Keratinocyte (primary cell): ENCODE data around the gene SMC1B. TPM values are rescaled to one million over a fixed set of nuclear protein-coding genes. Genes with fewer than 3 reads are reported as not detected.

Experiments
- DNase-seq: peaks from one replicate; pipeline ENCODE4 v3.0.0-alpha.2; 2011; ENCODE audit warnings: low read depth, missing footprints, low spot score
- FAIRE-seq: peaks from 2 replicates; lab custom pipeline; 2011; peaks lifted over from hg19 to GRCh38; lab: Jason Lieb, UNC
- H2AFZ ChIP-seq: 2 replicates; pipeline ENCODE4 v1.6.0; 2012; ENCODE audit warnings: low read length, control low read depth, inconsistent platforms; ENCODE audit not compliant: control insufficient read depth
- H3K27ac ChIP-seq: 2 replicates; pipeline ENCODE4 v1.5.1; 2011; ENCODE audit warnings: low read length; ENCODE audit not compliant: control insufficient read depth, insufficient read depth
- H3K27me3 ChIP-seq: 3 replicates; pipeline ENCODE4 v1.6.0; 2011; ENCODE audit warnings: low read length; ENCODE audit not compliant: control insufficient read depth, insufficient read depth; ENCODE audit errors: extremely low read depth
- H3K36me3 ChIP-seq, 2 experiments: 2 replicates in 1 of 2; 3 replicates in 1 of 2; pipeline ENCODE4 v1.5.1; 2011; ENCODE audit warnings: low read length in 2 of 2, mild to moderate bottlenecking in 1 of 2; ENCODE audit not compliant: control insufficient read depth in 2 of 2, insufficient read depth in 2 of 2; ENCODE audit errors: extremely low read depth in 1 of 2
- H3K4me1 ChIP-seq: 3 replicates; pipeline ENCODE4 v1.5.1; 2011; ENCODE audit warnings: low read length; ENCODE audit not compliant: control insufficient read depth, insufficient read depth; ENCODE audit errors: extremely low read depth
- H3K4me2 ChIP-seq: 3 replicates; pipeline ENCODE4 v1.6.0; 2011; ENCODE audit warnings: low read depth, low read length; ENCODE audit not compliant: control insufficient read depth, insufficient read depth; ENCODE audit errors: extremely low read depth
- H3K4me3 ChIP-seq, 3 experiments: fragments of 200-600 bp in 1 of 3; sonication (generic) in 1 of 3; 2 replicates in 2 of 3; 3 replicates in 1 of 3; pipeline ENCODE4 v1.5.1; 2011 to 2016; ENCODE audit warnings: low read length in 3 of 3, mild to moderate bottlenecking in 3 of 3, control low read depth in 2 of 3, inconsistent platforms in 1 of 3, low read depth in 1 of 3, mixed read lengths in 1 of 3, mixed run types in 1 of 3, moderate library complexity in 1 of 3; ENCODE audit not compliant: control insufficient read depth in 2 of 3, insufficient read depth in 2 of 3; ENCODE audit errors: extremely low read depth in 1 of 3
- H3K79me2 ChIP-seq: 2 replicates; pipeline ENCODE4 v1.6.0; 2012; ENCODE audit warnings: low read length; ENCODE audit not compliant: control insufficient read depth, insufficient read depth
- H3K9ac ChIP-seq: 3 replicates; pipeline ENCODE4 v1.6.0; 2011; ENCODE audit warnings: low read length; ENCODE audit not compliant: control insufficient read depth, insufficient read depth; ENCODE audit errors: extremely low read depth
- H3K9me1 ChIP-seq: 3 replicates; pipeline ENCODE4 v1.6.0; 2011; ENCODE audit warnings: low read length; ENCODE audit not compliant: control insufficient read depth, insufficient read depth; ENCODE audit errors: extremely low read depth
- H3K9me3 ChIP-seq: 2 replicates; pipeline ENCODE4 v1.5.1; 2012; ENCODE audit warnings: low read depth, low read length; ENCODE audit not compliant: control insufficient read depth
- H4K20me1 ChIP-seq: 3 replicates; pipeline ENCODE4 v1.6.0; 2011; ENCODE audit warnings: low read length; ENCODE audit not compliant: control insufficient read depth, insufficient read depth; ENCODE audit errors: extremely low read depth
- EZH2 ChIP-seq: IDR thresholded peaks from one replicate; pipeline ENCODE4 v1.6.1; 2012; ENCODE audit warnings: inconsistent platforms, mild to moderate bottlenecking, low read length, moderate library complexity
- dilution Hi-C: fragments of 300-500 bp; cut with MboI; formaldehyde crosslinking; loops from one replicate; pipeline ENCODE4 v1.7.0; 2020; ENCODE audit warnings: low sequenced_read_pairs; ENCODE audit not compliant: extremely low pct_ligation_motif_present
- polyA plus RNA-seq, 5 experiments: library from polyadenylated mRNA; depleted of rRNA in 3 of 5; stranded (reverse) in 3 of 5; stranded (forward) in 1 of 5; unstranded in 1 of 5; fragments of >200 nt; gene quantifications; 1 replicate in 1 of 5; 2 replicates in 3 of 5; 3 replicates in 1 of 5; pipeline versions ENCODE4 v1.2.1 to v1.2.3, GENCODE V29; 2011 to 2012; ENCODE audit warnings: missing spikeins in 2 of 5, low read depth in 1 of 5, low replicate concordance in 1 of 5
- TF ChIP-seq, protein P1 (sequence below), 3 experiments: IDR thresholded peaks in 1 of 3; conservative IDR thresholded peaks in 1 of 3; optimal IDR thresholded peaks in 1 of 3; 2 replicates in 2 of 3; 3 replicates in 1 of 3; pipeline versions ENCODE3 to v1.5.1; 2011; ENCODE audit warnings: low read length in 3 of 3, mild to moderate bottlenecking in 3 of 3, moderate library complexity in 2 of 3, control low read depth in 1 of 3, inconsistent platforms in 1 of 3; ENCODE audit not compliant: insufficient read depth in 2 of 3; ENCODE audit errors: extremely low read depth in 1 of 3

The SMC1B gene
- polyA plus RNA-seq, 1 donor (not counting 4 experiments of a cell fraction or from before 2014, with no cell fraction given): not detected

DNA sequence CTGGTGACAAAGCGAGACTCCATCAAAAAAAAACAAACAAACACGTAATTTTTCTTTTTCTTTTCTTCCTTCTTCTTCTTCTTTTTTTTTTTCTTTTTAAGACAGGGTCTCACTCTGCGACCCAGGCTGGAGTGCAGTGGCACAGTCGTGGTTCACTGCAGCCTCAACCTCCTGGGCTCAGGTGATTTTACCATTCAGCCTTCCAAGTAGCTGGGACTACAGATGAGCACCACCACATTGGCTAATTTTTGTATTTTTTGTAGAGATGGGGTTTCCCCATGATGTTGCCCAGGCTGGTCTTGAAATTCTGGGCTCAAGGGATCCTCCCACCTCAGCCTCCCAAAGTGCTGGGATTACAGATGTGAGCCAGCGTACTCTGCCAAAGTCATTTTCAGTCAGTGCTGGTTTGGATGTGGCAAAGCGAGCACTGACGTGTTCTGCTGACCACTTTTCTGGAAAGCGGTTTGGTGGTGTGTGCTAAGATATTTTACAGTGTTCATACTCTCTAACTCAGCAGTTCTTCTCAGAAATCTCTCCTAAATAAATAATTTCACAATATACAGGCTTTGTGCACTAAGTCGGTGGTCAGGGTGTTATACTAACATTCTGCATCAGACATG, 92.9 kb downstream of the SMC1B start:
- Histone ChIP-seq H2AFZ (no peak overlapping the region), H3K4me2 (no peak overlapping the region), H3K36me3 (peaks cover 10 to 20% of the 10 kb centered on the region in 2 experiments), H3K79me2 (peaks cover 50% of the 10 kb centered on the region), H3K27ac (no peak overlapping the region), H4K20me1 (no peaks in the 10 kb centered on the region), H3K4me3 (no peak overlapping the region), H3K9me3 (no peaks in the 10 kb centered on the region), H3K9me1 (peaks cover 8% of the 10 kb centered on the region), H3K9ac (no peak overlapping the region), H3K27me3 (no peaks in the 10 kb centered on the region), H3K4me1 (peaks cover 26% of the 10 kb centered on the region)
- dilution Hi-C loops: no loop called here
- DNase-seq: no peak
- TF ChIP-seq EZH2: no peak
- TF ChIP-seq, protein P1, sequence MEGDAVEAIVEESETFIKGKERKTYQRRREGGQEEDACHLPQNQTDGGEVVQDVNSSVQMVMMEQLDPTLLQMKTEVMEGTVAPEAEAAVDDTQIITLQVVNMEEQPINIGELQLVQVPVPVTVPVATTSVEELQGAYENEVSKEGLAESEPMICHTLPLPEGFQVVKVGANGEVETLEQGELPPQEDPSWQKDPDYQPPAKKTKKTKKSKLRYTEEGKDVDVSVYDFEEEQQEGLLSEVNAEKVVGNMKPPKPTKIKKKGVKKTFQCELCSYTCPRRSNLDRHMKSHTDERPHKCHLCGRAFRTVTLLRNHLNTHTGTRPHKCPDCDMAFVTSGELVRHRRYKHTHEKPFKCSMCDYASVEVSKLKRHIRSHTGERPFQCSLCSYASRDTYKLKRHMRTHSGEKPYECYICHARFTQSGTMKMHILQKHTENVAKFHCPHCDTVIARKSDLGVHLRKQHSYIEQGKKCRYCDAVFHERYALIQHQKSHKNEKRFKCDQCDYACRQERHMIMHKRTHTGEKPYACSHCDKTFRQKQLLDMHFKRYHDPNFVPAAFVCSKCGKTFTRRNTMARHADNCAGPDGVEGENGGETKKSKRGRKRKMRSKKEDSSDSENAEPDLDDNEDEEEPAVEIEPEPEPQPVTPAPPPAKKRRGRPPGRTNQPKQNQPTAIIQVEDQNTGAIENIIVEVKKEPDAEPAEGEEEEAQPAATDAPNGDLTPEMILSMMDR (optimal IDR thresholded peaks at IDR 0.05 in 1 of 3, IDR thresholded peaks at IDR 0.05 in 1 of 3, conservative IDR thresholded peaks at IDR 0.05 in 1 of 3; ENCODE audit: extremely low read depth in 1 of 3, insufficient read depth in 2 of 3, low read length in 3 of 3): no peak
- no peak for FAIRE-seq

DNA sequence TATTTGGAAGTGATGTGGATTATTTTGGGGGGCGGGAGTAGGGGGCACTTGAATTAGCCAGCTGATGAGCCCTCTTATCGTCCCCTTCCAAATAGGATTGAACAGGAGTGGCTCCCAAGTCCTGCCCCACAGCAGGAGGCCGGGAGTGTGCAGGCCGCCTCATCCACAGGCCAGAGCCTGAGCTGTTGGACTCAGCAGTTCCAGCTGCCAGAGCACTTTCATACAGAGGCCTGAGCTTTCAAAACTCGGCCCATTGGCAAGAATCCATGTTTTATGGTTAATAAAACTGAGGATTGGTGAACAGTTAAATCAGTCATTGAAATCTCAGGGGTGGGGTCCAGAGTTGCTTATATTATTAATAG, 94.1 kb downstream of the SMC1B start:
- Histone ChIP-seq H3K27me3 (no peaks in the 10 kb centered on the region), H3K9me3 (no peaks in the 10 kb centered on the region), H3K4me2 (no peak overlapping the region), H3K27ac (no peak overlapping the region), H2AFZ (no peak overlapping the region), H3K9ac (no peak overlapping the region), H3K36me3 (peaks cover 10 to 20% of the 10 kb centered on the region in 2 experiments), H3K9me1 (peaks cover 8% of the 10 kb centered on the region), H3K79me2 (peaks cover 58% of the 10 kb centered on the region), H3K4me1 (peaks cover 26% of the 10 kb centered on the region), H3K4me3 (no peak overlapping the region), H4K20me1 (no peaks in the 10 kb centered on the region)
- FAIRE-seq (no peak), DNase-seq (no peak)
- dilution Hi-C loops: no loop called here
- TF ChIP-seq, protein P1 (optimal IDR thresholded peaks at IDR 0.05 in 1 of 3, IDR thresholded peaks at IDR 0.05 in 1 of 3, conservative IDR thresholded peaks at IDR 0.05 in 1 of 3; ENCODE audit: extremely low read depth in 1 of 3, insufficient read depth in 2 of 3, low read length in 3 of 3): no peak
- no peak for TF ChIP-seq EZH2
